Muscle layer of duodenum (tissue), 2 donors: ENCODE results near the gene ALDH3A2.

ENCODE experiments used
- H3K27ac ChIP-seq: one replicate; pipeline ENCODE4 v1.7.0; 2013; ENCODE audit warnings: mild to moderate bottlenecking, low read length
- H3K27me3 ChIP-seq: one replicate; pipeline ENCODE4 v1.7.0; 2013; ENCODE audit warnings: low read depth, mild to moderate bottlenecking, control low read depth, low read length
- H3K36me3 ChIP-seq, 2 donors: one replicate each; pipeline ENCODE4 v1.7.0; 2013; ENCODE audit warnings: low read length in 2 of 2, control low read depth in 1 of 2, mild to moderate bottlenecking in 1 of 2; ENCODE audit not compliant: insufficient read depth in 2 of 2, control insufficient read depth in 1 of 2
- H3K4me1 ChIP-seq, 2 donors: one replicate each; pipeline ENCODE4 v1.7.0; 2013; ENCODE audit warnings: low read length in 2 of 2, mild to moderate bottlenecking in 2 of 2, control low read depth in 1 of 2, moderate library complexity in 1 of 2; ENCODE audit not compliant: insufficient read depth in 2 of 2, control insufficient read depth in 1 of 2
- H3K4me3 ChIP-seq, 2 donors: one replicate each; pipeline ENCODE4 v1.7.0; 2013; ENCODE audit warnings: low read length in 2 of 2, low read depth in 1 of 2, mild to moderate bottlenecking in 1 of 2
- H3K9me3 ChIP-seq, 2 donors: one replicate each; pipeline ENCODE4 v1.7.0; 2013; ENCODE audit warnings: low read length in 2 of 2, control low read depth in 1 of 2, mild to moderate bottlenecking in 1 of 2; ENCODE audit not compliant: control insufficient read depth in 1 of 2
- donor health status: healthy.

ALDH3A2 gene

GRCh38 chr17:19708431-19709175 lies 60.1 kb downstream of the ALDH3A2 start:
- Histone ChIP-seq H3K27ac (no peak overlapping the region), H3K27me3 (no peaks in the 10 kb centered on the region), H3K36me3 (no peaks in the 10 kb centered on the region)

GRCh38 chr17:19709841-19710240 lies 61.3 kb downstream of the ALDH3A2 start:
- Histone ChIP-seq H3K9me3 (no peaks in the 10 kb centered on the region), H3K36me3 (no peaks in the 10 kb centered on the region), H3K4me1 (no peaks in the 10 kb centered on the region), H3K27me3 (no peaks in the 10 kb centered on the region), H3K27ac (no peak overlapping the region), H3K4me3 (no peak overlapping the region)

More at GRCh38 chr17:19708431-19709175, 60.1 kb downstream of the ALDH3A2 start:
- Histone ChIP-seq H3K4me1 (no peaks in the 10 kb centered on the region), H3K4me3 (no peak overlapping the region), H3K9me3 (no peaks in the 10 kb centered on the region)

GRCh38 chr17:19712436-19713004 lies 64.0 kb downstream of the ALDH3A2 start:
- H3K4me3 ChIP-seq, result no peak overlapping the region
- H3K27me3 ChIP-seq, result no peaks in the 10 kb centered on the region
- H3K36me3 ChIP-seq, result no peaks in the 10 kb centered on the region
- H3K27ac ChIP-seq, result no peak overlapping the region
- no peaks in the 10 kb centered on the region for H3K9me3 ChIP-seq
- no peaks in the 10 kb centered on the region for H3K4me1 ChIP-seq

- H3K27me3 ChIP-seq, result no peaks in the 10 kb centered on the region
- H3K36me3 ChIP-seq, result no peaks in the 10 kb centered on the region
- H3K4me1 ChIP-seq, result no peaks in the 10 kb centered on the region
- no peak overlapping the region for H3K27ac ChIP-seq
- no peak overlapping the region for H3K4me3 ChIP-seq
- no peaks in the 10 kb centered on the region for H3K9me3 ChIP-seq
Observed at GRCh38 chr17:19713462-19713861, 64.9 kb downstream of the ALDH3A2 start.

- Histone ChIP-seq H3K9me3 (no peaks in the 10 kb centered on the region), H3K36me3 (no peaks in the 10 kb centered on the region), H3K27me3 (no peaks in the 10 kb centered on the region)
Observed at GRCh38 chr17:19713901-19714361, 65.4 kb downstream of the ALDH3A2 start.

GRCh38 chr17:19714542-19715411 lies 66.2 kb downstream of the ALDH3A2 start:
- Histone ChIP-seq H3K4me3 (no peak overlapping the region), H3K9me3 (no peaks in the 10 kb centered on the region), H3K27ac (no peak overlapping the region), H3K36me3 (no peaks in the 10 kb centered on the region), H3K4me1 (no peaks in the 10 kb centered on the region), H3K27me3 (no peaks in the 10 kb centered on the region)

More at GRCh38 chr17:19713901-19714361, 65.4 kb downstream of the ALDH3A2 start:
- Histone ChIP-seq H3K4me1 (no peaks in the 10 kb centered on the region), H3K4me3 (no peak overlapping the region), H3K27ac (no peak overlapping the region)

GRCh38 chr17:19716108-19717030 lies 67.8 kb downstream of the ALDH3A2 start, which contains the start of gene SLC47A2:
TSS of gene SLC47A2 (minus strand) at chr17:19716584. CDS start at chr17:19716555, 29 bp downstream.
- Histone ChIP-seq H3K27ac (no peak within 1 kb of the TSS), H3K36me3 (no peaks in the 10 kb centered on the region), H3K4me1 (peaks cover 0 to 6% of the 10 kb centered on the region in 2 donors), H3K9me3 (no peaks in the 10 kb centered on the region), H3K4me3 (no peak within 1 kb of the TSS), H3K27me3 (no peaks in the 10 kb centered on the region)

- Histone ChIP-seq H3K9me3 (no peaks in the 10 kb centered on the region), H3K27me3 (no peaks in the 10 kb centered on the region), H3K4me3 (no peak overlapping the region), H3K4me1 (peaks cover 0 to 6% of the 10 kb centered on the region in 2 donors), H3K36me3 (no peaks in the 10 kb centered on the region), H3K27ac (no peak overlapping the region)
Observed at GRCh38 chr17:19717031-19717360, 68.4 kb downstream of the ALDH3A2 start.

GRCh38 chr17:19717411-19717908 lies 68.9 kb downstream of the ALDH3A2 start:
- Histone ChIP-seq H3K4me1 (peaks cover 0 to 6% of the 10 kb centered on the region in 2 donors), H3K36me3 (no peaks in the 10 kb centered on the region), H3K4me3 (no peak overlapping the region)

GRCh38 chr17:19718041-19718612 lies 69.6 kb downstream of the ALDH3A2 start:
- Histone ChIP-seq H3K4me3 (no peak overlapping the region), H3K27ac (no peak overlapping the region), H3K36me3 (no peaks in the 10 kb centered on the region), H3K4me1 (peaks cover 0 to 6% of the 10 kb centered on the region in 2 donors), H3K9me3 (no peaks in the 10 kb centered on the region), H3K27me3 (no peaks in the 10 kb centered on the region)

More at GRCh38 chr17:19717411-19717908, 68.9 kb downstream of the ALDH3A2 start:
- Histone ChIP-seq H3K27me3 (no peaks in the 10 kb centered on the region), H3K9me3 (no peaks in the 10 kb centered on the region), H3K27ac (no peak overlapping the region)
